ENCODE results near the gene NCBP2L.
"Not testable (repeated sequence)": the region's sequence is repeated elsewhere in the genome, so short reads cannot be mapped to it uniquely, and the experiment has no call there.

The NCBP2L gene

DNA sequence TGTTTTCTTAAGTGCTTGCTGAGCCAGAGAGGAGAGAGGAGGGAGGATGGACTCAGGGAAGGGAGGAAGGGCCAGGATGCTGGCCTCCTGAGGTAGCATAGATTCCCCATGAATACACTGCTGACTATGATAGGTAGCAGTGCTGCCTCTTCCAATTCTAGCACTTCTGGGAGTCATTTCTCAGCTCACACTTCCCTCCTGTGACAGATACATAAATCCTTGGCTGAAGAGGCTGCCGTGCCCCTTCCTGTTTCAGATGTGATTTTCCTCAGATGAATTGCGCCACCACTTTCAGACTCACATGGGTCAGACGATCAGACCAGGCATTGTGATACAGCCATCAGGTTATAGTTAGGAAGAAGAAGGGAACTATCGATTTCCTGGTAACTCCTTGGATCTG, 24.3 kb upstream of the NCBP2L start:
- no peak for DNase-seq

DNA sequence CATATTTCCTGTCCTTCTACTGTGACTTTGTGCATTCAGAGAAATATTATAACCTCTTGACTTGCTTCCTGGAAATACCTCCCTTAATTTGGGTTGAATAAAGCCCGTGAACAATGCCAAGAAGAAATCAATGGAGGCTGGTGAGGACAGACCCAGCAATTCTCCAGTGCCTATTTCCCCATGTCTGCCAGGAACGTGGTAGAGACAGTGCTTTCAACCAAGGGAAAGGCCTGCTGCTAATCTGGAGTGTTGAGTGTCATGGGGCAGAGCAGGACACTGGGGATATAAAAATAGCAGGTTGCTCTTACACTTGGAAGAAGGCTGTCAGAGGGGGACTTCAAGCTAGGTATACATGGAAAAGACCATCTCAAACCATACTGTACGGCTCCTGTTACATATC, 21.8 kb upstream of the NCBP2L start:
- no peak for DNase-seq

- DNase-seq = no peak
Observed at GRCh38 chrX:107758231-107758766, 19.2 kb upstream of the NCBP2L start.

DNA sequence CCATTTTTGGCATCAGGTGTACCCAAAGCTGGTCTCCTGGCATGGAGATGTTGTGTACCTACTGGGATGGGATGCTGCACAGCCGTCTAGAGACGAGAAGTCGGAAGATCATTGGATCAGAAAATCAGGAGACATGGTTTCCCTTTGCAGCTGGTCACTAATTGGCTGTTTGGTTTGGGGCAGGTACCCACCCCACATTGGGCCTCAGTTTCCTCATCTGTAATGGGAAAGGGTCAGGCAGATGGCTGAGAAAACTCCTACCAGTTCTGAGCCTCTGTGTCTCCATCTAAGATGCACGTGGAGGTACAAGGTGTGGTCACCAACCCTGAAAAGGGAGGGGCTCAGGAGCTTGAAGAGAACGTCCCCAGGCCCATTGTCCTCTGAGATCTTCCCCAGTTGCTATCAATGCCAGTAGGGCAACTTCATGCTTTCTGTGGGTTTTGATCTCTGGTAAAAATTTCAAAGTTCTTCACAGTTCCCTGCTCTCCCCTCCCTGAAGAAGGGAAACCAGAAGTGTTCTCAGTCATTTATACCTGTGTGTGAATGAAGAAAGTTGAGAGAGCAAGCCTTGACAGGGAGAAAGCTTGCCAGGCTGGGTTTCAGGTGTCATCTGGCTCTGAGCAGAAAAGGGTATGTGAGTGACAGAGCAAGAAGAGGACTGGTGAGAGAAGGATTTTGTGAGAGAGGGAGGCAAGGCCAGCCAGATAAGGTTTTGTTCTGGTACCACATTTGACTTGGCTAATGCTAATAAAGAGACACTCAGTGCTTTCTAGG, 17.0 kb upstream of the NCBP2L start:
- no peak for DNase-seq

- no peak for DNase-seq
Observed at GRCh38 chrX:107763647-107764046, 13.9 kb upstream of the NCBP2L start.

- no peak for DNase-seq
Observed at GRCh38 chrX:107764845-107765608, 12.5 kb upstream of the NCBP2L start.

DNA sequence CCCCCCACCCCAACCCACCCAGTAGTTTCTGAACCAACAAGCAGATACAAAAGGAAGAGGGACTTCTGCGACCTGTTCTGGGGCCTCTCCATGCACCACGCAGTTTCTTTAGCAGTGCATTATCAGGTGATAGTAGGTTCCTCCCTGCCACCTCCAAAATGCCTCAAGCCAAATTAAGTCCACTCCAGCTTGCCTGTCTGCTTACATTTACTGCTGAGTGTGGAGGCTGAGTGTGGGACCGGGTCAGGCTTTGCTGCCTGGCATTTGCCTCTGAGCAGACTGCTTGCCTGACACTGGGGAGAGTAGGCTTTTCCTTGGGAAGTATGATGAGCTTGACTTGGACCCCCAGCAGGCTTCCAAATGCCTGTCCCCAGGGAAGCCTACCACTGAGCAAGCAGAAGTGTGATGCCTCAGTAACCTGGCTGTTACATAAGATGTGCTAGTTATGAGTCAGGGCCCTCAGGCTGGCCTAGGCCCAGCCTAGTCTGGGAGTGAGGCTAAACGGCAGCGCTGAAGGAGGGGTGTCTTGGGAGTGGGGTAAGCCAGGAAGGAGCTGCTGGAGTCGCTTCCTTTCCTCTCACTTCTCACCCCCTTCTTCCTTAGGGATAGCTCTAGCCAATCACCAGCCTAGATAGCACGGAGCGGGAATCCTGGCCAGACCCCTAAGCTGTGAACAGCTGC, 10.9 kb upstream of the NCBP2L start:
- peak; percentile 48 for DNase-seq

DNA sequence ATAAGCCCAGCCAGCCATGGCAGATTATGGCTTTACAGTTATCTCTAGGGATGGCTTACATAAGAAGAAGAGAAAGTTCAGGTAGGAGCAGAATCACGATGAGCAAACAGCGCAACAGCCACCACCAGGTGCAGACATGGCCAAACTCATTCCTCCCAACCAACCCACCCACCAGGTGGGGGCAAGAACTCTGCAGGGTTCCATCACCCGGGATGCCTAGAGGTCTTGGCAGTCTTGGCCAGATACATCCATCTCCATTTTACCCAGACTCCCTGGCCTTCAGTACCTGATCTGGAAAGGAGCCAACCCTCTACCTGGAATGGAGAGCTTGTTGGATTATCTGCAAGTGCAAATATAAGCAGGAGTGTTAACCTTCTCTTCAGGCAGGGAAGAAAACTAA, 9.5 kb upstream of the NCBP2L start:
- DNase-seq = no peak

GRCh38 chrX:107769581-107770317, 7.8 kb upstream of the NCBP2L start:
- no peak for DNase-seq

GRCh38 chrX:107773206-107773605, 4.3 kb upstream of the NCBP2L start:
- no peak for DNase-seq

DNA sequence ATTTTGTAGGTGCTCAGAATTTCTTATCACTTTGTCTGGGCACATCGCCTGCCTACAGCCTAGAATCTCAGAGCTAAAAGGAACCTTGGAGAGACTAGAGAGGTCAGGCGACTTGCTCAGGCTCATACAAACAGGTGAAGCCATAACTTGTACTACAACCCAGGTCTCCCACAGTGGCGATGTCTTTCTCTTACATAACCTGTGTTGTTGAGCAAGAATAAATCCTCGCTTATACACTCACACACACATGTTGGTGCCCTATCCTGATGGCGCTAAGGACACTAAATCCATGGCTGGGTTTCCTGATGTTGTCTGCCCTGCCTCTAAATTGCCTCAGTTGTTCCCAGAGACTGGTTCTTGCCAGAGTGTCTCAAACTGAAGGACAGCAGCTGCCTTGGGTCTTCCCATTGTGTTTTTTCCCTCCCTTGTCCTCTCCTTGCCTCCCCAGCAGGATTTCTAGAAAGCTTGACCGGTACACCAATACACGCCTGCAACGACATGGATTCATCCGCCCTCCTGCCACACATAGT, 3.6 kb upstream of the NCBP2L start:
- DNase-seq = no peak

GRCh38 chrX:107775000-107775733, 2.4 kb upstream of the NCBP2L start:
- no peak for DNase-seq

GRCh38 chrX:107775734-107776511, 1.6 kb upstream of the NCBP2L start, which contains the start of gene TSC22D3:
TSS of gene TSC22D3 (minus strand) at chrX:107775787. CDS start at chrX:107775419, 368 bp downstream.
- DNase-seq = peak; percentile 67

GRCh38 chrX:107776649-107777535, 641 bp upstream of the NCBP2L start:
- peak; percentile 65 for DNase-seq

DNA sequence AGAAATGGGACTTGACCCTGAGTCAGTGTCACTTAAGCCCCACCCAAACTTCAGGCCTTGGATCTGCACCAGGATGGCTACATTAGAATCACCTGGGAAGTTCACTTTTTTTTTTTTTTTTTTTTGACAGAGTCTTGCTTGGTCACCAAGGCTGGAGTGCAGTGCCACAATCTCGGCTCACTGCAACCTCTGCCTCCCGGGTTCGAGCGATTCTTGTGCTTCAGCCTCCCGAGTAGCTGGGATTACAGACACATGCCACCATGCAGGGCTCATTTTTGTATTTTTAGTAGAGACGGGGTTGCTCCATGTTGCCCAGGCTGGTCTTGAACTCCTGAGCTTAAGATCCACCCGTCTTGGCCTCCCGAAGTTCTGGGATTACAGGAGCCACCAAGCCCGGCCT, 3.0 kb downstream of the NCBP2L start:
- DNase-seq = no peak

- DNase-seq = no peak
Observed at GRCh38 chrX:107787827-107788226, 10.3 kb downstream of the NCBP2L start.

DNA sequence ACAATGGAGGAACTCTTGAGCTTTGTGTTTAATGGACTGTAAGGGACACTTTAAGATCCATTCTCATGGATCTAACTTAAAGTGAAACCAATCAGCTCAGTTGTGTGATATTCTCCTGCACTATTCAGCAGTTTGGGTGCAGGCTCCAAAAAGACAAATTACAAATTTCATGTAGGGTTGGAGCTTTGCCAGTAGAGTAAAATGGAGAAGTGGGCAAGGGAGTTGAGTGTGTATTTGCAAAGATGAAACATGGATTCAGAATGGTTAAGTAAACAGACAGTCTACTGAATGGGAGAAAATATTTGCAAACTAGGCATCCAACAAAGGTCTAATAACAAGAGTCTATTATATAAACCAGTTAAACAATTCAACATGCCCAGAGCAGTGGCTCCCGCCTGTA, 26.9 kb downstream of the NCBP2L start:
- no peak for DNase-seq

DNA sequence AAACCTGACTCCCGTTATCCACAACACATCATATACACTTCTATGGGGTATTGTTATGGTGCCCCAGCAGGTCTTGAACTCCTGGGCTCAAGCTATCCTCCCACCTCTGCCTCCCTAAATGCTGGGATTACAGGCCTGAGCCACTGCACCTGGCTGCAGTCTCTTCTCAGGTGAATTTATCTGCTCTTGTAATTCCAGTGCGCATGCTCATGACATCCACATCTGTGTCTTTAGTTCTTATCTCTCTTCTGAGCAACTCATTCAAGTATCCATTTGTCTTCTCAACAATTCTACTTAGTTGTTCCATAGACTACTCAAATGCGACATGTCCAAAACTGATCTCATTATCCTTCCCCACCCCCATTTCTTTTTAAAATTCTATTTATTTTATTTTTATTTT, 27.6 kb downstream of the NCBP2L start:
- no peak for DNase-seq

DNA sequence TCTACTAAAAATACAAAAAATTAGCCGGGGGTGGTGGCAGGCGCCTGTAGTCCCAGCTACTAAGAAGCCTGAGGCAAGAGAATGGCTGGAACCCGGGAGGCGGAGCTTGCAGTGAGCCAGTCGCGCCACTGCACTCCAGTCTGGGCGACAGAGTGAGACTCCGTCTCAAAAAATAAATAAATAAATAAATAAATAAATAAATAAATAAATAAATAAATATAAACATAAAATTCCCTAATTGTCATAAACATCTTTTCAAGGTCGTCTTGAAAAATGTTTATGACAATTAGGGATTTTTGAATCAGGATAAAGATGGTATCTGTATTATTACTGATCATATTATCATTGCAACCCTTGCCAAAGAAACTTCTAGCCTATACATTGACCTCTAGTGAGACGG, 32.5 kb downstream of the NCBP2L start:
- DNase-seq = not testable (repeated sequence)

All from NCI-H226 (cell line).